ENCODE results near the gene QKI.

The QKI gene

GRCh38 chr6:163414946-163415619, 565 bp downstream of the QKI start:
- no peak for TF ChIP-seq CTCF (IDR thresholded peaks at IDR 0.05; ENCODE audit: insufficient read depth, missing control alignments)
- FAIRE-seq = no peak
- no peak for DNase-seq (ENCODE audit: insufficient read length, low spot score)

GRCh38 chr6:163415620-163416556, 1.4 kb downstream of the QKI start:
- TF ChIP-seq CTCF (IDR thresholded peaks at IDR 0.05; ENCODE audit: insufficient read depth, missing control alignments) = no peak
- no peak for DNase-seq (ENCODE audit: insufficient read length, low spot score)
- FAIRE-seq = no peak

- FAIRE-seq = no peak
- peak; percentile 53 for TF ChIP-seq CTCF (IDR thresholded peaks at IDR 0.05; ENCODE audit: insufficient read depth, missing control alignments)
- DNase-seq (ENCODE audit: insufficient read length, low spot score) = no peak
Measured at GRCh38 chr6:163416557-163417253, 2.2 kb downstream of the QKI start.

- TF ChIP-seq CTCF (IDR thresholded peaks at IDR 0.05; ENCODE audit: insufficient read depth, missing control alignments) = no peak
- FAIRE-seq = no peak
- no peak for DNase-seq (ENCODE audit: insufficient read length, low spot score)
Measured at GRCh38 chr6:163417595-163417994, 3.1 kb downstream of the QKI start.

GRCh38 chr6:163418311-163419029, 4.0 kb downstream of the QKI start:
- no peak for FAIRE-seq
- DNase-seq (ENCODE audit: insufficient read length, low spot score) = no peak
- TF ChIP-seq CTCF (IDR thresholded peaks at IDR 0.05; ENCODE audit: insufficient read depth, missing control alignments) = no peak

GRCh38 chr6:163419413-163420288, 5.1 kb downstream of the QKI start:
- peak; percentile 5 for TF ChIP-seq CTCF (IDR thresholded peaks at IDR 0.05; ENCODE audit: insufficient read depth, missing control alignments)
- FAIRE-seq (peak; percentile 32), DNase-seq (ENCODE audit: insufficient read length, low spot score) (no peak)
